Neural progenitor cell (in vitro differentiated cells): ENCODE measurements around the gene TYRO3. TPM values are rescaled to one million over a fixed set of nuclear protein-coding genes. Genes with fewer than 3 reads are reported as not detected.

Experiments
- DNase-seq: peaks from one replicate; pipeline ENCODE4 v3.0.0-alpha.2; 2016; ENCODE audit warnings: low spot score
- H2AFZ ChIP-seq: fragments of 200-600 bp; sonication (generic); replicated peaks from 2 replicates; pipeline ENCODE4 v1.6.1; 2016; ENCODE audit warnings: antibody characterized with exemption
- H3F3A ChIP-seq: fragments of 200-600 bp; sonication (generic); 2 replicates; pipeline ENCODE4 v1.6.1; 2016; ENCODE audit warnings: antibody characterized with exemption, low read depth
- H3K27ac ChIP-seq: fragments of 200-600 bp; sonication (generic); 2 replicates; pipeline ENCODE4 v1.5.1; 2016; ENCODE audit warnings: mild to moderate bottlenecking
- H3K27me3 ChIP-seq: fragments of 200-600 bp; sonication (generic); 2 replicates; pipeline ENCODE4 v1.6.1; 2016; ENCODE audit warnings: mild to moderate bottlenecking, moderate library complexity
- H3K36me3 ChIP-seq: fragments of 200-600 bp; sonication (generic); 2 replicates; pipeline ENCODE4 v1.5.1; 2016
- H3K4me1 ChIP-seq: fragments of 200-600 bp; sonication (generic); 2 replicates; pipeline ENCODE4 v1.6.1; 2016; ENCODE audit warnings: mixed run types
- H3K4me2 ChIP-seq: fragments of 200-600 bp; sonication (generic); 2 replicates; pipeline ENCODE4 v1.6.1; 2016
- H3K4me3 ChIP-seq: fragments of 200-600 bp; sonication (generic); 2 replicates; pipeline ENCODE4 v1.5.1; 2016
- H3K79me2 ChIP-seq: fragments of 200-600 bp; sonication (generic); 2 replicates; pipeline ENCODE4 v1.6.1; 2016; ENCODE audit warnings: low read depth
- H3K9ac ChIP-seq: fragments of 200-600 bp; sonication (generic); 2 replicates; pipeline ENCODE4 v1.6.1; 2016
- H3K9me3 ChIP-seq: fragments of 200-600 bp; sonication (generic); 2 replicates; pipeline ENCODE4 v1.5.1; 2016; ENCODE audit warnings: low read depth
- H4K20me1 ChIP-seq: fragments of 200-600 bp; sonication (generic); 2 replicates; pipeline ENCODE4 v1.6.1; 2016; ENCODE audit warnings: low read depth
- H3K27ac Mint-ChIP-seq: 3 replicates; pipeline ENCODE4 v1.8.0; 2021; ENCODE audit warnings: mixed read lengths
- H3K27me3 Mint-ChIP-seq: 2 replicates; pipeline ENCODE4 v1.8.0; 2022; ENCODE audit warnings: low read depth, mild to moderate bottlenecking, inconsistent platforms, moderate library complexity, mixed read lengths; ENCODE audit not compliant: insufficient read depth
- H3K36me3 Mint-ChIP-seq: 3 replicates; pipeline ENCODE4 v1.8.0; 2021; ENCODE audit warnings: mixed read lengths
- H3K4me1 Mint-ChIP-seq: 3 replicates; pipeline ENCODE4 v1.8.0; 2021; ENCODE audit warnings: mixed read lengths
- H3K4me3 Mint-ChIP-seq: 3 replicates; pipeline ENCODE4 v1.8.0; 2021; ENCODE audit warnings: mild to moderate bottlenecking, moderate library complexity, mixed read lengths
- H3K9me3 Mint-ChIP-seq: 3 replicates; pipeline ENCODE4 v1.8.0; 2020; ENCODE audit warnings: mixed read lengths
- CTCF ChIP-seq: fragments of 200-600 bp; sonication (generic); IDR thresholded peaks from 2 replicates; pipeline ENCODE4 v1.5.1; 2017; ENCODE audit warnings: antibody characterized with exemption, mild to moderate bottlenecking
- EZH2 ChIP-seq: fragments of 200-600 bp; sonication (generic); IDR thresholded peaks from 2 replicates; pipeline ENCODE4 v1.6.1; 2017; ENCODE audit warnings: antibody characterized with exemption, mild to moderate bottlenecking, moderate library complexity
- EZH2phosphoT487 ChIP-seq: fragments of 200-600 bp; sonication (generic); IDR thresholded peaks from 2 replicates; pipeline ENCODE4 v1.6.1; 2017; ENCODE audit warnings: antibody characterized with exemption
- total RNA-seq: library from RNA; depleted of rRNA; stranded (reverse); fragments of >200 nt; gene quantifications from 2 replicates; pipeline ENCODE4 v1.2.3, GENCODE V29; 2015; ENCODE audit warnings: low replicate concordance

TYRO3 gene
- total RNA-seq, 1 donor from 2014 or later: 59.1 TPM

GRCh38 chr15:41562784-41563198 is 3.8 kb downstream of the TYRO3 start:
- Histone ChIP-seq H3K27me3 (no peaks in the 10 kb centered on the region), H3K9me3 (no peaks in the 10 kb centered on the region), H3K79me2 (peaks cover 52% of the 10 kb centered on the region), H3K36me3 (peaks cover 6% of the 10 kb centered on the region), H3K27ac (peak overlapping the region; percentile 89), H3K4me1 (peaks cover 79% of the 10 kb centered on the region), H3K9ac (no peak overlapping the region), H4K20me1 (peaks cover 6% of the 10 kb centered on the region), H3K4me3 (peak overlapping the region; percentile 11), H3K4me2 (peak overlapping the region; percentile 99), H3F3A (peaks cover 71% of the 10 kb centered on the region), H2AFZ (no peak overlapping the region)
- Mint-ChIP-seq H3K27me3 (peaks cover 12% of the 10 kb centered on the region), H3K4me3 (peak overlapping the region; percentile 18), H3K4me1 (peaks cover 78% of the 10 kb centered on the region), H3K9me3 (no peaks in the 10 kb centered on the region), H3K36me3 (peaks cover 2% of the 10 kb centered on the region), H3K27ac (no peak overlapping the region)
- DNase-seq: peak; percentile 48
- TF ChIP-seq EZH2 (no peak), EZH2phosphoT487 (no peak), CTCF (no peak)

- Histone ChIP-seq H3K36me3 (peaks cover 6% of the 10 kb centered on the region), H3K9ac (no peak overlapping the region), H3F3A (peaks cover 80% of the 10 kb centered on the region), H4K20me1 (peaks cover 6% of the 10 kb centered on the region), H3K4me2 (peak overlapping the region; percentile 99), H3K9me3 (no peaks in the 10 kb centered on the region), H3K4me1 (peaks cover 87% of the 10 kb centered on the region), H2AFZ (no peak overlapping the region), H3K79me2 (peaks cover 52% of the 10 kb centered on the region), H3K27me3 (no peaks in the 10 kb centered on the region), H3K4me3 (no peak overlapping the region), H3K27ac (peak overlapping the region; percentile 70)
- Mint-ChIP-seq H3K27ac (peak overlapping the region; percentile 79), H3K27me3 (peaks cover 12% of the 10 kb centered on the region), H3K9me3 (no peaks in the 10 kb centered on the region), H3K4me1 (peaks cover 84% of the 10 kb centered on the region), H3K36me3 (peaks cover 2% of the 10 kb centered on the region), H3K4me3 (peak overlapping the region; percentile 65)
- no peak for TF ChIP-seq EZH2
- TF ChIP-seq CTCF: peak; percentile 11
- no peak for TF ChIP-seq EZH2phosphoT487
- peak; percentile 75 for DNase-seq
Measured at GRCh38 chr15:41564286-41564959, 5.4 kb downstream of the TYRO3 start.

- Mint-ChIP-seq H3K9me3 (no peaks in the 10 kb centered on the region), H3K36me3 (peaks cover 6% of the 10 kb centered on the region), H3K4me1 (peaks cover 80% of the 10 kb centered on the region), H3K27ac (peak overlapping the region; percentile 79), H3K27me3 (peaks cover 12% of the 10 kb centered on the region), H3K4me3 (peak overlapping the region; percentile 65)
- no peak overlapping the region for H2AFZ ChIP-seq
- H3F3A ChIP-seq: peaks cover 80% of the 10 kb centered on the region
- H3K4me1 ChIP-seq: peaks cover 90% of the 10 kb centered on the region
- no peak overlapping the region for H3K9ac ChIP-seq
- peak overlapping the region; percentile 70 for H3K27ac ChIP-seq
- H3K36me3 ChIP-seq: peaks cover 6% of the 10 kb centered on the region
- no peak for DNase-seq
- peaks cover 6% of the 10 kb centered on the region for H4K20me1 ChIP-seq
- no peaks in the 10 kb centered on the region for H3K27me3 ChIP-seq
- TF ChIP-seq CTCF (no peak), EZH2 (no peak), EZH2phosphoT487 (no peak)
- H3K4me3 ChIP-seq: no peak overlapping the region
- H3K9me3 ChIP-seq: no peaks in the 10 kb centered on the region
- peak overlapping the region; percentile 99 for H3K4me2 ChIP-seq
- peaks cover 51% of the 10 kb centered on the region for H3K79me2 ChIP-seq
Measured at GRCh38 chr15:41564960-41565502, 6.0 kb downstream of the TYRO3 start.
